Endothelial cell of umbilical vein (primary cell): Measurements from ENCODE around the gene KRTAP10-10. TPM values are rescaled to one million over a fixed set of nuclear protein-coding genes. Genes with fewer than 3 reads are reported as not detected.
"Not testable (repeated sequence)": the region's sequence is repeated elsewhere in the genome, so short reads cannot be mapped to it uniquely, and the experiment has no call there.

Experiments used
- BruUV-seq: library from RNA; stranded (reverse); fragments of 400-500 nt; replicated peaks from 2 replicates; lab custom pipeline; 2021; lab: Mats Ljungman, UMichigan
- CTCF ChIA-PET: fragments of 300-600, 350-600 bp; sonication (Branson Sonifier 250); formaldehyde crosslinking; loops from one replicate; lab custom pipeline; 2021; ENCODE audit warnings: antibody characterized with exemption, inconsistent platforms; lab: Charles Lee
- POLR2A ChIA-PET: fragments of 300-600, 350-600 bp; sonication (Branson Sonifier 250); formaldehyde crosslinking; loops from one replicate; lab custom pipeline; 2021; ENCODE audit warnings: antibody characterized with exemption, inconsistent platforms; lab: Charles Lee
- DNase-seq: peaks from one replicate; pipeline ENCODE4 v3.0.0-alpha.2; 2011; ENCODE audit warnings: low read depth, low spot score
- FAIRE-seq: peaks from 2 replicates; lab custom pipeline; 2011; peaks lifted over from hg19 to GRCh38; lab: Jason Lieb, UNC
- H2AFZ ChIP-seq: 2 replicates; pipeline ENCODE4 v1.6.0; 2012; ENCODE audit warnings: low read depth, low read length, control low read depth, inconsistent platforms
- H3K27ac ChIP-seq: 2 replicates; pipeline ENCODE4 v1.5.1; 2011; ENCODE audit warnings: low read depth, mild to moderate bottlenecking, control low read depth, low read length, moderate library complexity; ENCODE audit not compliant: insufficient read depth
- H3K27me3 ChIP-seq, 2 experiments: 2 replicates each; pipeline versions ENCODE4 v1.6.0 to v1.6.1; 2011; ENCODE audit warnings: low read length in 2 of 2, mixed read lengths in 1 of 2; ENCODE audit not compliant: control insufficient read depth in 2 of 2, insufficient read depth in 2 of 2
- H3K36me3 ChIP-seq, 2 experiments: 2 replicates in 1 of 2; 3 replicates in 1 of 2; pipeline ENCODE4 v1.5.1; 2011; ENCODE audit warnings: low read length in 2 of 2, mild to moderate bottlenecking in 1 of 2, moderate library complexity in 1 of 2; ENCODE audit not compliant: control insufficient read depth in 2 of 2, insufficient read depth in 2 of 2; ENCODE audit errors: extremely low read depth in 1 of 2
- H3K4me1 ChIP-seq: 3 replicates; pipeline ENCODE4 v1.5.1; 2011; ENCODE audit warnings: mild to moderate bottlenecking, low read length; ENCODE audit not compliant: control insufficient read depth, insufficient read depth; ENCODE audit errors: extremely low read depth
- H3K4me2 ChIP-seq: 2 replicates; pipeline ENCODE4 v1.6.1; 2011; ENCODE audit warnings: low read length, control low read depth, mixed read lengths; ENCODE audit not compliant: insufficient read depth
- H3K4me3 ChIP-seq, 3 experiments: fragments of 200-600 bp in 1 of 3; sonication (generic), shearing (Covaris generic) in 1 of 3; replicated peaks in 1 of 3; 2 replicates each; pipeline ENCODE4 v1.5.1; 2011 to 2016; ENCODE audit warnings: control low read depth in 3 of 3, low read length in 3 of 3, mild to moderate bottlenecking in 2 of 3, inconsistent platforms in 1 of 3, low read depth in 1 of 3, moderate library complexity in 1 of 3; ENCODE audit not compliant: insufficient read depth in 1 of 3
- H3K79me2 ChIP-seq: 2 replicates; pipeline ENCODE4 v1.6.0; 2012; ENCODE audit warnings: low read length, inconsistent platforms; ENCODE audit not compliant: control insufficient read depth, insufficient read depth
- H3K9ac ChIP-seq: replicated peaks from 2 replicates; pipeline ENCODE3; 2011; ENCODE audit warnings: low read length, control low read depth; ENCODE audit not compliant: insufficient read depth; ENCODE audit errors: extremely low read depth
- H3K9me1 ChIP-seq: replicated peaks from 3 replicates; pipeline ENCODE4 v1.6.0; 2011; ENCODE audit warnings: mild to moderate bottlenecking, low read length; ENCODE audit not compliant: control insufficient read depth, insufficient read depth; ENCODE audit errors: extremely low read depth
- H3K9me3 ChIP-seq: replicated peaks from 2 replicates; pipeline ENCODE4 v1.5.1; 2012; ENCODE audit warnings: low read length, inconsistent platforms; ENCODE audit not compliant: control insufficient read depth, insufficient read depth
- H4K20me1 ChIP-seq: replicated peaks from 2 replicates; pipeline ENCODE3; 2011; ENCODE audit warnings: mild to moderate bottlenecking, low read length; ENCODE audit not compliant: control insufficient read depth, insufficient read depth; ENCODE audit errors: extremely low read depth
- EZH2 ChIP-seq: IDR thresholded peaks from 2 replicates; pipeline ENCODE4 v1.6.1; 2012; ENCODE audit warnings: borderline replicate concordance, low read depth, mild to moderate bottlenecking, moderate library complexity, low read length, inconsistent platforms; ENCODE audit not compliant: severe bottlenecking
- FOS ChIP-seq: IDR thresholded peaks from 2 replicates; pipeline ENCODE4 v1.6.1; 2011; ENCODE audit warnings: mild to moderate bottlenecking, low read length, moderate library complexity, borderline replicate concordance; ENCODE audit not compliant: insufficient read depth
- MAX ChIP-seq: IDR thresholded peaks from 2 replicates; pipeline ENCODE4 v1.6.1; 2011; ENCODE audit not compliant: insufficient read depth, insufficient read length
- POLR2A ChIP-seq: IDR thresholded peaks from 2 replicates; pipeline ENCODE4 v1.6.1; 2012; ENCODE audit warnings: low read depth, mild to moderate bottlenecking, control low read depth, low read length
- dilution Hi-C: fragments of 300-500 bp; cut with MboI; formaldehyde crosslinking; loops from one replicate; pipeline ENCODE4 v1.15.0; 2019; ENCODE audit warnings: low sequenced_read_pairs; ENCODE audit not compliant: extremely low pct_ligation_motif_present
- intact Hi-C: fragments of 100-400 bp; cut with micrococcal nuclease; formaldehyde crosslinking; loops from one replicate; pipeline ENCODE4 v1.10.0; 2022
- polyA plus RNA-seq, 4 experiments: library from polyadenylated mRNA; depleted of rRNA in 3 of 4; stranded (reverse) in 3 of 4; unstranded in 1 of 4; fragments of >200 nt; gene quantifications; 2 replicates each; pipeline versions ENCODE4 v1.2.1 to v1.2.3, GENCODE V29; 2011 to 2012; ENCODE audit warnings: missing spikeins in 1 of 4
- total RNA-seq: library from RNA; stranded (reverse); gene quantifications from 2 replicates; pipeline ENCODE4 v1.2.3, GENCODE V29; 2021
- TF ChIP-seq, protein P1 (sequence below), 2 donors: IDR thresholded peaks; 1 replicate in 1 of 2; 2 replicates in 1 of 2; pipeline ENCODE4 v1.5.1; 2011; ENCODE audit warnings: low read length in 2 of 2, mild to moderate bottlenecking in 2 of 2, moderate library complexity in 2 of 2, control low read depth in 1 of 2, inconsistent platforms in 1 of 2, low read depth in 1 of 2; ENCODE audit not compliant: insufficient read depth in 1 of 2; ENCODE audit errors: extremely low read depth in 1 of 2

The KRTAP10-10 gene
- total and polyA plus RNA-seq, 2 donors (not counting 3 experiments of a cell fraction or from before 2014, with no cell fraction given): not detected

- Histone ChIP-seq H4K20me1 (no peaks in the 10 kb centered on the region), H3K9me3 (no peaks in the 10 kb centered on the region), H3K4me3 (no peak overlapping the region), H3K9ac (no peak overlapping the region), H3K27me3 (peaks cover 0 to 2% of the 10 kb centered on the region in 2 experiments), H2AFZ (no peak overlapping the region), H3K27ac (no peak overlapping the region), H3K36me3 (no peaks in the 10 kb centered on the region), H3K4me1 (no peaks in the 10 kb centered on the region), H3K4me2 (no peak overlapping the region), H3K9me1 (no peaks in the 10 kb centered on the region), H3K79me2 (no peaks in the 10 kb centered on the region)
- ChIA-PET CTCF (interaction anchor here (1.4 kb wide), 1 partner anchor 194 kb away, joined by 4 read pairs; no protein-coding TSS in a partner anchor), POLR2A (no interaction called here)
- dilution Hi-C loops: no loop called here
- no peak for DNase-seq
- BruUV-seq: no TSS peak
- FAIRE-seq: no peak
- intact Hi-C loops: no loop called here
- TF ChIP-seq, protein P1, sequence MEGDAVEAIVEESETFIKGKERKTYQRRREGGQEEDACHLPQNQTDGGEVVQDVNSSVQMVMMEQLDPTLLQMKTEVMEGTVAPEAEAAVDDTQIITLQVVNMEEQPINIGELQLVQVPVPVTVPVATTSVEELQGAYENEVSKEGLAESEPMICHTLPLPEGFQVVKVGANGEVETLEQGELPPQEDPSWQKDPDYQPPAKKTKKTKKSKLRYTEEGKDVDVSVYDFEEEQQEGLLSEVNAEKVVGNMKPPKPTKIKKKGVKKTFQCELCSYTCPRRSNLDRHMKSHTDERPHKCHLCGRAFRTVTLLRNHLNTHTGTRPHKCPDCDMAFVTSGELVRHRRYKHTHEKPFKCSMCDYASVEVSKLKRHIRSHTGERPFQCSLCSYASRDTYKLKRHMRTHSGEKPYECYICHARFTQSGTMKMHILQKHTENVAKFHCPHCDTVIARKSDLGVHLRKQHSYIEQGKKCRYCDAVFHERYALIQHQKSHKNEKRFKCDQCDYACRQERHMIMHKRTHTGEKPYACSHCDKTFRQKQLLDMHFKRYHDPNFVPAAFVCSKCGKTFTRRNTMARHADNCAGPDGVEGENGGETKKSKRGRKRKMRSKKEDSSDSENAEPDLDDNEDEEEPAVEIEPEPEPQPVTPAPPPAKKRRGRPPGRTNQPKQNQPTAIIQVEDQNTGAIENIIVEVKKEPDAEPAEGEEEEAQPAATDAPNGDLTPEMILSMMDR (IDR thresholded peaks at IDR 0.05; ENCODE audit: extremely low read depth in 1 of 2, insufficient read depth in 1 of 2, low read depth in 1 of 2, low read length in 2 of 2): no peak
- TF ChIP-seq EZH2 (no peak), MAX (no peak), POLR2A (no peak), FOS (no peak)
Measured at GRCh38 chr21:44599264-44600029, 37.7 kb upstream of the KRTAP10-10 start.

GRCh38 chr21:44600118-44600978, 36.8 kb upstream of the KRTAP10-10 start, which contains the start of gene KRTAP10-7:
Gene KRTAP10-7, plus strand, starts transcription at chr21:44600597. Its CDS starts 25 bp downstream, at chr21:44600622.
- H3K79me2 ChIP-seq, H3K9me1 ChIP-seq, H2AFZ ChIP-seq, H3K9ac ChIP-seq, H3K4me3 ChIP-seq, H3K27me3 ChIP-seq, dilution Hi-C loops, DNase-seq, H3K27ac ChIP-seq, H4K20me1 ChIP-seq, H3K9me3 ChIP-seq, BruUV-seq, H3K4me2 ChIP-seq, H3K36me3 ChIP-seq, FAIRE-seq, intact Hi-C loops, H3K4me1 ChIP-seq, POLR2A ChIA-PET: not testable (repeated sequence)
- CTCF ChIA-PET: interaction anchor here (0.6 to 1.4 kb wide), 3 partner anchors 8 to 193 kb away, joined by 3 to 4 read pairs (median 4); partner anchors contain the start of gene KRTAP10-6

GRCh38 chr21:44601091-44601490, 36.1 kb upstream of the KRTAP10-10 start:
- CTCF ChIA-PET: interaction anchor here (0.6 to 1.2 kb wide), 2 partner anchors 9 to 118 kb away, joined by 3 to 4 read pairs; partner anchors contain the start of gene KRTAP10-6
- H2AFZ ChIP-seq, H3K27me3 ChIP-seq, H3K79me2 ChIP-seq, H3K36me3 ChIP-seq, intact Hi-C loops, POLR2A ChIA-PET, FAIRE-seq, H3K4me2 ChIP-seq, H3K4me1 ChIP-seq, dilution Hi-C loops, H3K27ac ChIP-seq, H3K4me3 ChIP-seq, H3K9me1 ChIP-seq, H3K9me3 ChIP-seq, DNase-seq, H4K20me1 ChIP-seq, H3K9ac ChIP-seq, BruUV-seq: not testable (repeated sequence)
